Hematopoietic multipotent progenitor cell treated with erythropoietin and hydrocortisone succinate and interleukin-3 and kit ligand, for 6 days (in vitro differentiated cells): Measurements from ENCODE around the gene DAPP1.
"Not testable (repeated sequence)": the region's sequence is repeated elsewhere in the genome, so short reads cannot be mapped to it uniquely, and the experiment has no call there.

Experiments
- DNase-seq: peaks from one replicate; pipeline ENCODE4 v3.0.0-alpha.2; 2015

The DAPP1 gene

DNA sequence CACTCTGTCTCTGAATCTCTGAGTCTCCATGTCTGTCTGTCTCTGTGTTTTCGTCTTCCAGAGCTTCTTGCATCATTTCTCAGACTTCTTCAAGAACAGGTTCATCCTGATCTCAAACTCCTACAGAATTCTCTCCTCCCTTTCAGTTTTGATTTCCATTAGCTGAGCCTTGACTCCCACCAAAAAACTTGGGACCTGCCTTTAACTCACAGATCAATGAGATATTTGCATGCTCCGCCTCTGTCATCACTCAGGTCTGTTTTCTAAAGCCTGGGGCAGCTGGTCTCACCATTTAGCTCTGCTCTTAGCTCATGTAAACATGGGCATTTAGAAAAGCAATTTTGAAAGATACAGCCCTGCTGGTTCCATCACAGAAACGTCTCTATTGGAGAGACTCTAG lies 8.6 kb downstream of the DAPP1 start:
- no peak for DNase-seq

DNA sequence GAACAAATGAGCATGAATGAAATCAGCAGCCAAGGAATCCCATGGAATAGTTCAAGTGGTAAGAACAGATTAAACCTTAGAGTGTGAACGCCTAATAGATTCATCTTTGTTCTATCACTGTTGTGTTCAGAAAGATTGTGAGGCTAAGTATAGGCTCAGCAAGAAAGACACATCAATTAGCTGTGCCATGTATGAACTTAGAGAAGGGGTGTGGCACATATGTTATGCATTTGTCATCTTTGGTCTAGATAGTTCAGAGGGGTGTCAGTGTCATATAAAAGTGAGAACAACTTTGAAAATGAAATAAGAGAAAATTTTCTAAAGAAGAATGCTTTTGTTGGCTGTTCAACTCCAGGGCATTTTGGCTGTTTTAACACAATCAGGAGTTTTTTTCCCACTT lies 9.4 kb downstream of the DAPP1 start:
- no peak for DNase-seq

DNA sequence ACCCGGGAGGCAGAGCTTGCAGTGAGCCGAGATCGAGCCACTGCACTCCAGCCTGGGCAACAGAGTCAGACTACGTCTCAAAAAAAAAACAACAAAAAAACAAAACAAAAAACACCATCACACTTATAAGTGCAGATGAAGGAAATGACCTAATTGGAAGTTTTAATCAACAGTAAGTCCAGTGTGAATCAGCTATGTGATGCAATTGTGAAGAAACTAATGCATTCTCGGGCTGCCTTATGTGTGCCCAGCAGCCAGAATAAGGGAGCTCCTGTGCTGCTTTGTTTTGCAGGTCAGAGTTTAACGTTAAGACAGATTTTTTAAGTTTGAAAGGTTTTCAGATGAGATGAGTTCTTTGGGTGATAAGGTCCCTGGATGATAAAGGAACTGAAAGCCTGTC lies 10.8 kb downstream of the DAPP1 start:
- DNase-seq, result no peak

DNA sequence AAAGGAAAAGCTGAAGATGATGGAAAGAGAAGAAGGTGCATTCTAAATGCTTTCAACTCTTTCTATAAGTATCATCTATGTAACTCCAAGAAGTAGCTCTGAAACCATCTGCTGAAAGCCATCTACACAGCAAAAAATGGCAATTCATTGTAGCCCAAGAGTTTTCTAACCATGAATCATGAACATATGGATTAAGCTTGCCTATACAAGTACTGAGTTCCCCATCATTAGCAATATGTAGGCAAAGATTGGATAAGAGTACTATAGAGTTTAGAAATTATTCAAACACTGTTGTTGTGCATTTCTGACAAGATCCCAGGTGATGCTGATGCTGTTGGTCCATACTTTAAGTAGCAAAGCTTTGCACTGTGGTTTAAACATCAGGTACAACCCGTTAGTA lies 11.2 kb downstream of the DAPP1 start:
- no peak for DNase-seq

DNA sequence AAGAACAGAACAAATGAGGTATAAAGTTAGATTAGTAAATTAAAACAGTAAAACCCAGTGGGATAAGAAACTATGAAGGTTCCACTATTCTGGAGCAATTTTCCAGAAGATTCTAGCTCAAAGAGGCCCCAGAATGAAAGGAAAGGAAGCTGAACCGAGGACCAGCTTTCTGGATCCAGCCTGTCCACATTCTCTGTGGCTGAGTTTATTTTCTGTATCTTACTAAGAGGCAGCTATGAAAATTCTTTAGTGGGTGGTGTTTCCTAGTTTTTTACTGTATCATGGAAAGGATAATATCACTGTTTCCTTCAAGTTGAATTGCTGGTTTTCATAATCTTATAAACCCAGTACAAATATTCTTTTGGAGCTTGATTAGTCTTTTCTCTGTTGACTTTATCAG lies 11.8 kb downstream of the DAPP1 start:
- no peak for DNase-seq

DNA sequence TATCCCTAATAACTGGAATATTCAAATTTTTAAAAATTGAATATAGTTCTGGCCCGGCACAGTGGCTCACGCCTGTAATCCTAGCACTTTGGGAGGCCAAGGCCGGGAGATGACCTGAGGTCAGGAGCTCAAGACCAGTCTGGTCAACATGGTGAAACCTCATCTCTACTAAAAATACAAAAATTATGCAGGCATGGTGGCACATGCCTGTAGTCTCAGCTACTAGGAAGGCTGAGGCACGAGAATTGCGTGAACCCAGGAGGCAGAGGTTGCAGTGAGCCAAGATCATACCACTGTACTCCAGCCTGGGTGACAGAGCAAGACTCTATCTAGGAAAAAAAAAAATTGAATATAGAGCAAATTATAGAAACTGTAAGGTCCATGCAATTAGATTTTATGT lies 13.4 kb downstream of the DAPP1 start:
- DNase-seq, result not testable (repeated sequence)

DNA sequence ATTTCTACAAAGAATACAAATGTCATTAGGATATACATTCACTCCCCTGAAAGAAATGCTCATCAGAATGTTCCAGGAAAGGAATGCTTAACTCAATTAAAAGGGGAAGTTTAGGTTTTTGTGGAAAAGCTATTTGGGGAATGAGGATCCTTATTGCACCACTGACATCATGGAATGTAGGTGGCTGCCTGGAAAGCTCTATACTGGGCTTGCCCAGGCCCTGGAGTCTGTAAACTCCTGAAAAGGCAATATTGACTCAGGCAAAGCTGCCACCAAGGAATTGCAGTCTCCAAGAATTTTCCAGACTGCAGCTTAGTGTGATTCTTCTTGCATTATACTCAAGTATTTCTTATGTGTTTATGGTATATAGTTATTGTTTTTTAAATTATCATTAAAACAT lies 15.7 kb downstream of the DAPP1 start:
- no peak for DNase-seq

DNA sequence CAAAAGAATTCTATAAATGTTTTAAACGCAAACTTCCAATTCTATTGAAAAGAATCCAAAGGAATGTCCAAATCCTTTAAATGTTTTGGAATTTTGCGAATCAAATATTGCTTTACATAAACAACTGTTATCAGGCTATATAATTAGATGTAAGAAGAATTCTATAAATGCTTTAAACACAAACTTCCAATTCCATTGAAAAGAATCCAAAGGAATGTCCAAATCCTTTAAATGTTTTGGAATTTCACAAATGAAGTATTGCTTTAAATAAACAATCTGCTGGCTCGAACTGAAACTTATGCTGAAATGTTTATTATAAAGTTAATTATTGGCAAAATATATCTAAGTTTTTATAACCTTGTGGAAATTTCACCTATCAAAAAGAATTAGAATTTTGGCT lies 16.1 kb downstream of the DAPP1 start:
- DNase-seq, result no peak

DNA sequence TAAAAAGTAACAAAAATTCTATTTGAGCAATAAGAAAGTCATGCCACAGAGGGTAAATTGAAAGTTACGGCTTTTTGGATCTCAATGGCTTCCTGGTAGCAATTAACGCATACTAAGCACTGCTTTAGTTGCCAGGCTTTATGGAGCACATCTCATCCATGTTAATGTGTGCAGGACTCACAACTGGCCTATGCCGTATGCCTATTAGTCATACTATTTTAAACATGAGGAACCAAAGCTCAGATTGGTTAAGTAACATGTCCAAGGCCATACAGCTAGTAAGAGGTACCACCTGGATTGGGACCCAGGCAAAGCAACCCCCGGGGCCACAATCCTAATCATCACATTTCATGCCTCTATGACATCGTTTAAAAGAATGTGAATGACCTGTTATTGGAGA lies 17.1 kb downstream of the DAPP1 start:
- DNase-seq, result no peak

DNA sequence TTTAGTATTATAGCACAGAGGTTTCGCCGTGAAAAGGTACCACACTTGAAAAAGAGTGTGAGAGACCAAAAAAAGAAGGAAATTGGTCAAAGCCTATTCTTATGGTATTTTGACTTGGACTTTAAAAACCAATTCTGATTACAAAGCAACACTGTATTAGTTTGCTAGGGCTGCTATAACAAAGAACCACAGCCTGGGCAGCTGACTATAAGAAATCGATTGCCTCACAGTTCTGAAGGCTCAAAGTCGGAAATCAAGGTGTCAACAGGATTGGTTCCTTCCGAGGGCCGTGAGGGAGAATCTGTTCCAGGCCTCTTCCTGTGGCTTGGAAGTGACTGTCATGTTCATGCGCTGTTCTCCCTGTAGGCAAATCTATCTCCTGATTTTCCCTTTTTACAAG lies 17.9 kb downstream of the DAPP1 start:
- DNase-seq, result no peak

DNA sequence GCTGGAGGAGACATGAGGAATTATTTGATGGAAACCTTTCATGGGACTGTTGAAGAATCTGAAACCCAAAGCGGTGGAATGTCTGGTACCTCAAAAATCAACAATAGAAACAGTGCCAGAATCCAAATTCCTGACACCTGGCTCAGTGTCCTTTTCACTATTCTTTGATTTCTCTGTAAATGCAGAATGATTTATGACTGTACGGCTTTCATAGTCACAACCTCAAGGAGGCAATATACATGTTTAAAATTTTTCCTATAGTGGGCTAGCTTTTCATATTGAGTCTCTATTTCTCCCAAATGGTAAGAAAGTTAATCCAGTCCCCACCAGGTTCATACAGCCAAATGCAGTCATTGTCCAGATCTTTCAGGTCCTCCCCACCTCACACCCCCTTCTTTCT lies 19.3 kb downstream of the DAPP1 start:
- DNase-seq, result no peak

DNA sequence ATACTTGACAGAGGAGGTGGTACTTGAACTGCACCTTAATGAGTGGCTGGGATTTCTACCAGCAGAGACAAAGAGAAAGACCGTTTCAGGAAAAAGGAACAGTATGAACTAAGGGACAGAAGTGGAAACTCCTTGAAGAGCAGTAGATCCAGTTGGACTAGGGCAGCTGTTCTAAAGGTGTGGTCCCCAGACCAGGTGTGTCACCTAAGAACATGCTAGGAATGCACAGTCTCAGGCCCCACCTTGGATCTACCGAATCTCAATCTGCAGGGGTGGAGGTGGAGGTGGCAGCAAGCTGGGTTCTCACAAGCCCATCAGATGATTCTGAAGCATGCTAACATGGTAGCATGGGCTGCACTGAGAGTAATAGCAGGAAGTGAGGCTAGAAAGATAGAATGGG lies 22.3 kb downstream of the DAPP1 start:
- DNase-seq, result no peak

DNA sequence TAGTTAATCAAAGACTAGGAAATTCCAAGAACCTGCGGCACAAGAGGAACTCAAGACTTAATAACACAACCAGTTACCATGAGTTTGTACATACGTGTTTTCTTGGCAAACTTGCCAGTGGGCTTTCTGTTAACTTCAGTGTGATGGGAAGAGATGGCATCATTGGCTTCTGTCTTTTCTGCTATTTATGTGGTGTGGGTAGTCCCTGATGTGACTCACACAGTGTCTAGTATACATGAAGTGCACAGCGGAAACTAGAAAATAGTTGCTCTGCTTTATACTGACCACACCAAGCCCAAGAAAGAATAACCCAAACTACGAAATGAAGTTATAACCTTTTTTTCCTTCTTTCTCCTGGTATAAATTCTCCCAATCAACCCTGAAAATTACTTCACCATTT lies 24.5 kb downstream of the DAPP1 start:
- DNase-seq, result no peak

DNA sequence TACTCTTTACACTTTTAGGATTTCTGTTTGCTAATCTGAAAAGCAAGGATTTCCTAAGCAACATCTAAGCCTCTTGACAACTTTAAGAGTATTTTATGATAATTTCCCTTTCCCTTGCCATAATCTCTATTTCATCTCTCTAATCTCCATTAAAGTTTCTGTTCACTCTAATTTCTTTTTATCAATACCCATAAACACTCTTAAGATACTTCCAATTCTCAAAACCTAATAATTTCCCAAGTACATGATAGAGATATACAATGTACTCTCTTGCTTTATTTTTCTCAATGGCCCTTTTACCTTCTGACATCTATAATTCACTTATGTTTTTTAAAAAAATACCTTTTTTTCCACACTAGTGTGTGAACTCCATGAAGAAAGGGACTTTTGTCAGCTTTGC lies 26.8 kb downstream of the DAPP1 start:
- no peak for DNase-seq

DNA sequence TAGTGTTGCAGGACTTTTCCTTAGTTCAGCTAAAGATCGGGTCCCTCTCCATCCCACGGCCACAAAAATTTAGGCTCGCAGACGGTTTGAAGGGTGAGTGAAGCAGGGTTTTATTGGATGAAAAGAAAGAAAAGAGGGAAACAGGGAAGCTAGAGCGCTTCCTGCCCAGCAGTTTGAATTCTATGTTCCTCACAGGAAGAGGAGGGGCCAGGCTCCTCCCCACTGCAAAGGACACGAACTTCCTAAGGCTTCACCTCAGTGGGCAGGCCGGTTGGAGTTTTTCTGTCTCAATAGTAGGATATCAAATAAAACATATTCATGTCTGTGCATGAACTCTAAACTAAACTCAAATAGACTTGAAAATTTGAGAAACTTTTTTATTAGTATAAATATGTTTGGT lies 27.4 kb downstream of the DAPP1 start:
- no peak for DNase-seq

DNA sequence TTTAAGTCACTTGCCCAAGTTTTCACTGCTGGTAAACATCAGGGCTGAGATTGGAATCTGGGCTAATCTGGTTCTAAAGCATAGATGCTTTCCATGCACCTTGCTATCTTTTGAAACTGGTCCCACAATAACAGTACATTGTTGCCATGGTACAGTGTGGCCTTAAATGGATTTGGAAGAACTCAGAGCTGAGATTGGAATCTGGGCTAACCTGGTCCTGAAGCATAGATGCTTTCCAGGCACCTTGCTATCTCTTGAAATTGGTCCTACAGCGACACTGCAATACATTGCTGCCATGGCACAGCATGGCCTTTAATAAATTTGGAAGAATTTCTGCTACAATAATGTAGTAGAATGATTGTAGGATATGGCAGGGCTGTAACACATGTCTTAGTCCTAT lies 28.6 kb downstream of the DAPP1 start:
- DNase-seq, result no peak

DNA sequence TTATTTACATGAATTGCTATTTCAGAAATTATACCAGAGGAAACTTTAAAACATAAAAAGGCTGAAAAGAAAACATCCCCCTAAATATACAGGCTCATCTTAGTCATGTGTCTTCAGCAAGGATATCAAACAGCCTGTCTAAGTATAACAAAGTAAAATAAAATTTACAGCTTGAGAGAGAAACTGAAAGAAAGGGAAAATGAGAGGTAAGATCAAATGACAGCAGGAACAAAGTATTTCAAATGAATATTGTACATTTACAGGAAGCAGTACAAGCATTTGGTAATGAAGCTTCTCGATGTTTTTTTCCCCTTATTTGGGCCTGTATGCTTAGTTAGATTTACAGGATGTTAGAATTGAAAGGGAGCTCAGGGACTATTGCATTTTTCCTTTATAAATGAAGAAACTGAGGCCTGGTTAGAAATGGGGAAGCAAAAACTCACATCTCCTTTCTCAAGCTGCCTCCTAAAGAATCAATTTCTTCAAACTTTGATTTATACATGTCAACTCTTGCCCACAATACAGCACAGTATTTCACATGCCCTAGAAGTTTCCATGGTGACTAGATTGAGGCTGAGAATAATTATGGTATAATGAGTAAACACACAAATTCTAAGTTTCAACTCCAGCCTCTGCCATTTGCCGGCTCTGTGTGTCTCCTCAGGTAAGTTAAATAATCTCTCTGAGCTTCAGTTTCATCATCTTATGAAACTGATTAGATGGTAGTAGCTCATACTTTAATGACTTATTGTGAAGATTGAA lies 29.3 kb downstream of the DAPP1 start:
- DNase-seq, result no peak

DNA sequence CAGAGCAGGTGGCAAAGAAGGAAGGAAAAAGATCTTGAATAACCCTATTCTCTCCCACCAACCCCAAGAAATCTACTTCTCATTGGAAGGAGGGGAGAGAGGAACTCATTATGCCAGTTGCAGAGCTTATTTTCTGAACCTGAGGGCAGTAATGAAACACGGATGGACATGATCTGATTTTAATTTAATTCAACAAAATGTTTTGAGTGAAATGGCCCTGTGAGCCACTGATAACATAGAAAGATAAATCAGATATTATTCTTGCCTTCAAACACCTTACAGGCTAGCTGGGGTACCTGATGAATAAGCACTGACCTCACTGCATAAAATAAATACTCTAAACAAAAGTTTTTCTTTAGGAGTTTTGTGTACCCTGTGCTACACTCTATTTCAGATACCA lies 30.3 kb downstream of the DAPP1 start:
- DNase-seq, result no peak

DNA sequence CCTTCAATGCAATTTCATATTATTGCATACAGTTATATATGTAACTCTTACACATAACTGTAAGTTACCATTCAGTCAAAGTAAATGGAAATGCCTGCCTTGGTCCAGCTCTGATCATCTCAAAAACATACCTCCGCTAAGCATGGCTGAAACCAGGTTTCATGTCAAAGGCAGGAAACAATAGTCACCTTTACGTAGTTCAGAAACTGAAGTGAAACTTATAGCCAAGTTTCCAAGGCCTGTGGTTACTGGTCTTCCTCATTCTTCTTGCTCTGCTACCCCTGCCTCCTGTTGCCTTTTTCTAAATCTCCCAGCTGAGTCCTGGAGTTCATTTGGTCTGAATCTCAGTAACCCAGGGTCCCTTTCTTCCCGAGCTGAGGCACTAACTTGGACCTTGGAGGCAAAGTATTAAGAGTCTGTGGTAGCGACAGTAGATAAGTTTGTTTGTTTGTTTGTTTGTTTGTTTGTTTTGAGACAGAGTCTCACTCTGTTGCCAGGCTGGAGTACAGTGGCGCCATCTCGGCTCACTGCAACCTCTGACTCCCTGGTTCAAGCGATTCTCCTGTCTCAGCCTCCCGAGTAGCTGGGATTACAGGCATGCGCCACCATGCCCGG lies 30.8 kb downstream of the DAPP1 start:
- DNase-seq, result no peak

DNA sequence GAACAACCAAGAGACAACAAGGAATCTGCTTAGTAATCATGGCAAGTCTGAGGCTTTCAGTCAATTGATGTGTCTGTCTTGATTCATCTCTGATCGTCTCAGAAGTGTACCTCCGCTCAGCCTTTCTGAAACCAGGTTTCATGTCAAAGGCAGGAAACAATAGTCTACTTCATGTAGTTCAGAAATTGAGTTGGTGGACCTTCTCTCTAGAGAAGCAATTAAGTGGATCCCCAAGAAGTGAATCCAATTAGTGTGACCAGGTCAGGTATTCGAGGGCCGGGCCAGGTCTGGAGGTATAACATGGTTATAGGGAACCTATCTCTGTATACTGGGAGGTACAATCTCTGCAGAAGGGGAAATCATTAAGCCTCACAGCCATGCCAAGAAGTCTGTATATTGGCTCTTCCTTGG lies 32.0 kb downstream of the DAPP1 start:
- no peak for DNase-seq

DNA sequence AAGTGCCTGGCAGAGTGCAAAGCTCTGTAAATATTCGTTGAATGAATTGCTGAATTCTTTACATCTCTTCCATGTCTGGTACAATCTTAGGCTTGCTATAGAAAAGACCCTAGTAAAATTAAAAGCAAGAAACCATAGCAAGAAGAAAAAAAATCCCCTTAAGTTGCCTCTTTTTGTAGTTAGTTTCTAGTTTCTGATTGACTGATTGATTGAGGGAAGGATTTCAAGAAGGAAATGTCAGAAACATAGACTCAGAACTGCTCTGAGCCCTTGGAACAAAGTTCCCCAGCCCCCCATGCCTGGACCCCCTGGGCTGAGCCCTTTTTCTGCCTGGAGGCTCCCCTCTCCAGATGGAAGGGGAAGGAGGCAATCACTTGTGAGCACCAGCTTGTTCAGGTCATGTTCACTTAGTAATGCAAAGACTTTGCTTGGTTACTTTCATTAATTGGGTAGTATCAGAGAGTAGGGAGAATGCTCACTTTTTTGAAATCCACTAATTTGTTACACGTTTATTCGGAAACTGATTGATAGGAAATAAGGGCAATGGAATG lies 35.6 kb downstream of the DAPP1 start:
- DNase-seq, result no peak

DNA sequence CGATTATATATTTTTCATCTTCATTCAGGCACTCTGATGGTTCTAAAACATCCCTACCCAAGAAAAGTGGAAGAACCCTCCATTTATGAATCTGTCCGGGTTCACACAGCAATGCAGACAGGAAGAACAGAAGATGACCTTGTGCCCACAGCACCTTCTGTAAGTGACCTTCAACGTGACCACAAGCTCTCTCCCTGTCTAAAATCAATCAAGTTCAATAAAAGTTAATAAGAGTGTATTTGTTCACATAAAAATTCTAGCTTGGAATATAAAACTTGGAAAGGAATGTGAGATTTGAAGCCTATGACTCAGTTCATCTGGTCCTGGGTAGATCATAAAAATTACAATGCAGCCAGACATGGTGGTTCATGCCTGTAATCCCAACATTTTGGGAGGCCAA lies 36.6 kb downstream of the DAPP1 start:
- DNase-seq, result no peak

DNA sequence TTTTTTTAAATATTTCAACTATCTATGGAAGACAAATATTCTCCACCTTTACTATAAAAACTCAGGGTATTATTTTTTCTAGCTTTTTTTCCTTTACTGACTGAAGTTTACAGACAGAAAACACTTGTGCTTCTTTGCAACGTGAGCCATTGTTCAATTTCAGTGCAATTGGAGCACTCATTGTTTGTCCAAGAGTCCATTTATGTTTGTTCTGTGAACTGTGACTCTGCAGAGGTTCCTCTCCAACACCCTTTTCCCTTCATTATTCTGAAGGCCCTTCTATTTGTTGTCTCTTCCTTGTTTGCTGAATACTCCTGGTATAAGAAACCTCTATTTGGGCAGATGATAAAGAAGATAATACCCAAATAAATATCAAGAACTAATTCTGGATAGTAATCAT lies 37.4 kb downstream of the DAPP1 start:
- no peak for DNase-seq

DNA sequence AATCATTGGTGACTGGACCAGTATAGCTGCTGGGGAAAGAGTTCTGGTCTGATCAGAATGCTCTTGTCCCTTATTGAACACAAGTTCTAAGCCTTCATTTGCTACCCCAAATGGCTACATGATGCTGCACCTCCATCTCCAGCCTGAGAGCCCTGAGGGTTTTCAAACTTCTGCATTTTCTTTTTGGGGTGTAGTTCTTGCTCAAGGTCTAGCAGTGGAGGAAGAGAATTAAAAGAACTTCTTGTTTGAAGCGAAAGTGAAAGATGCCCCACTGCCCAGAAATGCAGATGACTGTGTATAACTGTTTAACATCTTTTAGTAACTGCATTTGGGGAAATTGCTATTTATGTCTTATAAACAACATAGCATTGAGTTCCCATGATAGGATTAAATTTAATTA lies 39.1 kb downstream of the DAPP1 start:
- DNase-seq, result peak; percentile 51

DNA sequence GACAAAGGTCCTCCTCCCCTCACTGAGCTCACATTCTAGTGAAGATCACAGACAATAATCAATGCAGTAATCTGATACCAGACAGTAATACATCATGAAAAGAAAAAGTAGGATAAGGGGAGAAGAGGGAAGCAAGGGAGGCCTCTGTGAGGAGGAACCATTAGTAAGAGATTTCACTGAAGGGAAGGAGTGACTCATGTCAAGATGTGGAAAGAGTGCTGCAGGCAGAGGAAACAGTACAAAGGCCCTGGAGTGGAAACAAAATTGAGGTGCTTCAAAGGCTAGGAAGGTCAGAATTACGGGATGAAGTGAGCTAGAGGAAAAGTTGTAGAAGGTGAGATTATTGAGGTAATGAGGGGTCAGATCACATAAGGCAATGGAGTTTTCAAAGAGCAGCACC lies 39.5 kb downstream of the DAPP1 start:
- DNase-seq, result peak; percentile 40
